Hepatic stellate cell (primary cell): Measurements from ENCODE around the gene HMGXB3.
"Not testable (repeated sequence)": the region's sequence is repeated elsewhere in the genome, so short reads cannot be mapped to it uniquely, and the experiment has no call there.

ENCODE experiments used
- DNase-seq: peaks from one replicate; pipeline ENCODE4 v3.0.0; 2011; ENCODE audit warnings: low spot score

The HMGXB3 gene

DNA sequence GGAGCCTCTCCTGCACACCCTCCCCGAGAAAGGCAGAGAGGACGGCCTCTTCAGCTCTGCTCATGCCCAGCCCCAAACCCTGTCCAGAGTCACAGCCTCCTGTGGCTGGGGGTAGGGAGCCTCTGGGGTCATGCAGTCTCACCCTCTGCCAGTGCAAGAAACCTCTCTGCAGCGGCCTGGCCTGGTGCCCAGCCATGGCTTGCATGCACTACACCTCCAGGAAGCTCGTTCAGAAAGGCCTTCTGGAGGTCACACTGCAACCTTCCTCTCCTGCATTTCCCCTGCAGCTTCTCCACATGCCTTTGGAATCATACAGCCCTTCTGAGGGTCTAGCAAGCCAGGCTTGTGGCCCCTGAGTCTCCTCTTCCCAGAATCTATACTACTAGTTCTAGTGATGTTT lies 67.9 kb downstream of the HMGXB3 start:
- no peak for DNase-seq

GRCh38 chr5:150068961-150069645 lies 68.6 kb downstream of the HMGXB3 start:
- DNase-seq: no peak

- no peak for DNase-seq
These were observed 69.4 kb downstream of the HMGXB3 start for GRCh38 chr5:150069672-150070627.

GRCh38 chr5:150070821-150071220 lies 70.3 kb downstream of the HMGXB3 start:
- no peak for DNase-seq

DNA sequence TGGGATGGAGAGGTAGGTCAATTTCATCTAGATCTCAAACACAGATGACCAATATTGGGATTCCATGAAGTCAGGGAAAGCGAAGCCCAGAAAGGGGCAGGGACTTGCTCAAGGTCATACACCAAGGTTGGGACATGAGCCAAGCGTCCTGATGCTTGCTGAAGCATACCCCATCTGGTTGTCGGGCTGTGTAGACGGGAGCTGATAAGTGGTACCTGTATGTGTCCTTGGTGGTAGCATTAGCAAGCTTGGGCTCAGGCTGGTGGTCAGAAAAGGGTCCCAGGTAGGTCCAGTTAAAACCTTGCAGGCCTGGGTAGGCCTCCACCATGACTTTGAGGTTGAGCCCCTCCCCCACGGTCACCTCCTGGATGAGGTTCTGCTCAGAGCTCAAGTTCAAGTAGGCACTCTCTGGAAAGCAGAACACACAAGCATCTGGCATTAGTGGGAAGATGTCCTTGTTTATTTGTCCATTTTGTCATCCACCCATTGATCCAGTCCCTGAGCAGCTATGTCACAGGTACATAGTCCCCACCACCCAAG lies 72.6 kb downstream of the HMGXB3 start:
- no peak for DNase-seq

DNA sequence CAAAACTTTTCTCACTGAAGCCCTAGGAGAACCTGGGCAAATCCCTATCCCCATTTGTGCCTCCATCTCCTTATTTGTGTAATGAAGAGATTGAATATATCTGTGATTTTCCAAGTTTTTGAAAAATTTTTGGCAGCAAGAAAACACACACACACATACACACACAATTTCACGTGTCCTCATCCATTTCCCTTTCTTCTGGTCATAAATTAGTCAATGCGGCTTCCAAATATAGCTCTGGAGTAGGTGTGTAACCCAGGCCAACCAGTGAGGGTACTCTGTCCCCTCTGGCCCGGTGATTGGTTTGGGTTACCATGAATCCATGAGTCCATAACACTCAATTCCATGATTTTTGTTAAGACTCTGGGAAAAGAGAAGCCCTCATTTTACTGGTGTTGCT lies 73.1 kb downstream of the HMGXB3 start:
- DNase-seq: no peak

DNA sequence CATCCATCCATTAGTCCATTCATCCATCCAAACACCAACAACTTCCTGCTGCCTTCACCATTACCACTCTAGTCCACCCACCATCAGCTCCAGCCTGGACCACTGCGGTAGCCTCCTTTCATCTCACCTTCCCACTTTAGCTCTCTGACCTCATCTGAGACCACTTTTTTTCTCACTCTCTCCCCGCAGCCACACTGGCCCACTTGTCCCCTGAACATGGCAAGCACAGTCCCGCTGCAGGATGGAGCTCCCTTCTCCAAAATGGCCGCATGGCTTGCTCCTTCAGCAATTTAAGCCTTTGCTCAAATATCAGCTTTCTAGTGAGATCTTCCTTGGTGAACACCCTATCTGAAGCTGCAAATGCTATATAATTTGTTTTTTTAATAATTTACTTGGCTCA lies 74.7 kb downstream of the HMGXB3 start:
- DNase-seq: no peak

- DNase-seq: no peak
These were observed 75.3 kb downstream of the HMGXB3 start for GRCh38 chr5:150075806-150076205.

DNA sequence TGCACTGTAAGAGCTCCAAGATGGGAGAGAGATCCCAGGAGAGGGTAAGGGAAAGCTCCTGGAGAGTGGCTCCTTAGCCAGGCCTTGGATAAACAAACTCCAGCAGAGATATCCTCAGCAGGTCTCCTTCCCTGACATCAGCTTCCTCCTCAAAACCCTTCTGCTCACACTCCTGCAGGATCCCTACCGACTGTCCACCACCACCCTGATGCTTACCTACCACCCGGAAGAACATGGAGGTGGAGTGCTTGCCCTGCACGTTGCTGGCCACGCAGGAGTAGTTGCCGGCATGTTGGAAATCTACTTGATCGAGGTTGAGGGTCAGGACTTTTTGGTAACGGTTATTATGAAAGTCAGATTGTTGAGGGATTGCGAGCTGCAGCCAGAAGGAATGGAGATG lies 76.5 kb downstream of the HMGXB3 start:
- DNase-seq: no peak

GRCh38 chr5:150077996-150078801 lies 77.7 kb downstream of the HMGXB3 start:
- DNase-seq: no peak

GRCh38 chr5:150078802-150079689 lies 78.5 kb downstream of the HMGXB3 start:
- DNase-seq: no peak

DNA sequence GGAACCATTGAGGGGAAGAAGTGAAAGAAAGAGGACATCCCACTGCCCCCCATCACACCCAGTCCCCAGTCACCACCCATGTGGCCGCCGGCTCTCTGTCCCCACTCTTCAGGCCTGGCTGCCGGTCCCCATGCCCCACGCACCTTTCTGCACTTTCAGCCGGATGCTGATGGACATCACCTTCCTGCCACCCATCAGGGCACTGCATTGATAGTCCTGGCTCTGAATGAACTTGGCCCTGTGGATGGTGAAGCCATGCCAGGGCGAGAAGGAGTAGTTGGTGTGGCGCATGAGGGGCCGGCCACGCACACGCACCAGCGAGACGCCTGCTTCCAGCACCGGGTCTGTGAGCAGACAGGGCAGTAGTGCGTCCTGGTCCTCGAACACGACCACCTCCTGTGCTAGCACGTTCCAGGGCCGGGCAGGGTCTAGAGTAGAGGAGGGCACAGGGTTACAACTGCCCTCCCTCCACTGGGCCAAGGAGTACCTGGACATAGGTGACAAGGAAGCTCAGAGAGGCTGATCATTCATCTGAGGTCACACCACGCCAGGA lies 79.4 kb downstream of the HMGXB3 start:
- no peak for DNase-seq

DNA sequence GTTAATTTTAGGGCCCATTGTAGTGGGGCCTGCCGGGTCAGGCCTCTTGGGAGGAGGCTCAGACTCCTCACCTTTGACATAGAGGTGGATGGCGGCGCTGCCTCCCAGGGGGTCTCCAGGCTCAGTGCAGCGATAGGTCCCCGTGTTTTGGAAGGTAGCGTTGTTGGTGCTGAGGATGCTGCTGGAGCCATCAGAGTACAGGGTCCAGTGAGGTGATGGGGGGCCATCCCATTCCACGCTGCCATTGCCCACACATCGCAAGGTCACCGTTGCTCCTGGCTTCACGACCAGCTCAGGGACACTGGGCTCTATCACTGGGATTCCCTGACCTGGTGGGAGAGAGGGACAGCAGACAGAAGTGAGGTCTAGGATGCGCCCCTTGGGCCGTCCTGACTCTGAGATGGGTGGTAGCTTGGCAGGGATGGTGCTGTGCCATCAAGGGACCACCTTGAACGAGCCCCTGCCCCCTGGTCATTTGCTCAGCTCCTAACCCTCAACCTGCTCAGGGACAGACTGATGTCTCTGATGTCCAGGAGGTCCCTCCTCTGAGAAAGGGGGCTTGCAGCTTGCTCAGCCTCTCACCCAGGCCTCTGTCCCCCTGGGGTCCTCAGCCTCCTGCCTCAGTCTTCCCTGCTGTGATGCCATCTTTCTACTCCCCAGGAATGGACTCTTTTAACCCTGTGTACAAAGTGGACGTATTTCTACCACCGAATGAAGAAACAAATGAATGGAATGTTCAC lies 80.3 kb downstream of the HMGXB3 start:
- no peak for DNase-seq

DNA sequence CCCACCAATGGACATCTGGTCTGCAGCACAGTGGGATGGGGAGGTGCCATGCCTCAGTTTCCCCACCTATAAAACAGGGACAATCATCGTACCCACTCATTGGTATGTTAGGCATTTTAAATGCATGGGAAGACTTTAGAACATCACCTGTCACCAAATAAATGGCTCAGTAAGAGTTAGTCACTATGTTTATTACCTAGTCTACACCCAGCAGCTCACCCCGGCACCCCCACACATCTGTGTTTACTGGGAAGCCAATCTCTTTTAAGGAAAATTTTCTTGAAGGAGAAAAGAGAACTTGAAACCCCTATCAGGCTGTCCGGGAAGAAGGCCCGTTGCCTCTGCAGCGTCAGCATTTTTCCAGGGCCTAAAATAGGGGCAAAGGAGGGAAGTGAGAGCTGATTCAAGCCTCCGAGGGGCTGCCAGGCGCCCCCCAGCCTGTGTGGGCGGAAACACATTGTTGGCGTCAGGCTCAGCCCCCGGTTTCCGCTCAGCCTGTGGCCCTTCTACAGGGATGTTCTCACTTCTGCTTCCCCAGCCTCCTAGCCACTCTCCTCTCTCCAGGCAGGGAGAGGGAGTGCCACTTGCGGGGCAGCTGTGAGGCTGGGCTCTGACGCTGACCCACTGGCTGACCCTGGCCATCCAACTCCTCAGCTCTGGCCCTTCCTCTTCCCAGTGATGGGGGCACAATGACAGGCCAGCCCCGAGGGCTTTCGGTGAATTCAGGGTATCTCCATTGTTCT lies 81.2 kb downstream of the HMGXB3 start:
- no peak for DNase-seq

DNA sequence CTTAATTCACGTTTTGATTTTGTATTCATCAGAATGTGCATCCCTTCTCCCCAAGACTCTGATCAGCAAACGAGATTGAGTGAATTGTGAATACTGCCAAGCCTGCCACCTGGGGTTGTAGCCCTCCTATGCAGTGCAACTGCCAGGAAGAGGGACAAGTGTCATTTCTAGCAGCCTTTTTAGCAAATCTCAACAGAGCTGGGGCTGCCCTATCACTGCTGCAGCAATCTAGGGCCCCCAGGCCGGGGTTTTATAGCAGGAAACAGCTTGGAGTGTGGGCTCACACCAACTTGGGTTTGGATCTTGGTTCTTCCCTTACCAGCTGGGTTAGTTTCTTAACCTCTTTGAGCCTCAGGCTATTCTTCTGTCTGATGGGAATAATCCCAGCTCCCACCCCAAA lies 81.8 kb downstream of the HMGXB3 start:
- DNase-seq: no peak

DNA sequence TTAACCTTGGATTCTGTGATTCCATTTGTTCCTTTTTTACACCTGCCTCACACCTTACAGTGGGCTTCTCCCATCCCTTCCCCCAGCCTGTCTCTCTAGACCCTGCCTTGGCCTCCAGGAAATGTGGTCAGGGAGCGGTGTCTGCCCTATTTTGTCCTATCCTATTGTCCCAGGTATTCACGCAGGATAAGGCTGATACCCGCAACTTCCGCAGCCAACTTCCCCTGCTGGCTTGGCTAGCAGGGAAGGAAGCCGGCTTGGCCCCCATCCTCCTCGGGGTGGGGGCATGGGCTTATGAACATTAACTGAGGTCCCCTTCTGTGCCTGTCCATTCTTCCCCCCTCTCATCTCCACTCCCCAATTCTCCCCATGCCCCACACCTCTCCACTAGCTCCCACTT lies 82.3 kb downstream of the HMGXB3 start:
- no peak for DNase-seq

GRCh38 chr5:150084754-150085153 lies 84.2 kb downstream of the HMGXB3 start:
- not testable (repeated sequence) for DNase-seq

- no peak for DNase-seq
These were observed 84.8 kb downstream of the HMGXB3 start for GRCh38 chr5:150085191-150085912.
